HL-60 (cell line): Measurements from ENCODE around the gene FBXL2.

Experiments used
- CTCF ChIP-seq: IDR thresholded peaks from one replicate; pipeline ENCODE4 v1.5.1; 2011; ENCODE audit warnings: low read length, control low read depth, inconsistent platforms; ENCODE audit not compliant: insufficient read depth
- REST ChIP-seq: IDR thresholded peaks from 2 replicates; pipeline ENCODE4 v1.6.1; 2012; ENCODE audit warnings: low read depth; ENCODE audit not compliant: insufficient replicate concordance

GRCh38 chr3:33246786-33247185 is 30.5 kb upstream of the FBXL2 start:
- TF ChIP-seq CTCF, result no peak
- TF ChIP-seq REST, result no peak
